ENCODE data around the gene MASP2. TPM values are rescaled to one million over a fixed set of nuclear protein-coding genes. Genes with fewer than 3 reads are reported as not detected.
"Not testable (repeated sequence)": the region's sequence is repeated elsewhere in the genome, so short reads cannot be mapped to it uniquely, and the experiment has no call there.

Gene MASP2
- polyA plus RNA-seq, 3 donors = 3.2 to 4.0 (median 3.6) TPM

GRCh38 chr1:11059155-11059967 is 12.3 kb upstream of the MASP2 start:
- DNase-seq (ENCODE audit: low read depth in 3 of 3, low spot score in 2 of 3) = no peak

- no peak for DNase-seq (ENCODE audit: low read depth in 3 of 3, low spot score in 2 of 3)
Observed at GRCh38 chr1:11058595-11059154, 11.6 kb upstream of the MASP2 start.

DNA sequence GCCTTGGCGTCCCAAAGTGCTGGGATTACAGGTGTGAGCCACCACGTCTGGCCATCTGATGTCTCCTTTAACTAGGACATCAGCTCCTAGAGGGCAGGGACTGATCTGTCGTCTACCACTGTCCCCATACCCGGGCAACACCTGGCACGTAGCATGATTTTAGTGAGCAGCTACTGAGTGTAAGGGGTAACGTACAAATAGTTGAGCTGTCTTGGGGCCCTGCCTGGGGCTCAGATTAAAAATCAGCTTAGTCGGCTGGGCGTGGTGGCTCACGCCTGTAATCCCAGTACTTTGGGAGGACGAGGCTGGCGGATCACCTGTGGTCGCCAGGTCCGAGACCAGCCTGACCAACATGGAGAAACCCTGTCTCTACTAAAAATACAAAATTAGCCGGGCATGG is 11.0 kb upstream of the MASP2 start:
- no peak for DNase-seq (ENCODE audit: low read depth in 3 of 3, low spot score in 2 of 3)

DNA sequence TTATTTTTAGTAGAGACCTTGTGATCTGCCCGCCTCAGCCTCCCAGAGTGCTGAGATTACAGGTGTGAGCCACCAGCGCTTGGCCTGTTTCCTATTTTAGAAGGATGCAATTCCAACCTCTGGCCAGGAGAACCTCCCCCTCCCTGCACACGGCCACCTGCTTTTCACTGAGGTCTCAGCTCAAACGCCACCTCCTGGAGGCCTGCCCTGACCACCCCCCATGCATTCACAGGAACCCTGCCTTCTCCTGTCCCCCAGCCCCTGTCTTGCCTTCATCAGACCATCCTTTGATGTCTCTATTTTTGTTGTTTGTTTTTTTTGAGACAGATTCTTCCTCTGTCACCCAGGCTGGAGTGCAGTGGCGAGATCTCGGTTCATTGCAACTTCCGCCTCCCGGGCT is 10.4 kb upstream of the MASP2 start:
- DNase-seq (ENCODE audit: low read depth in 3 of 3, low spot score in 2 of 3) = no peak

DNA sequence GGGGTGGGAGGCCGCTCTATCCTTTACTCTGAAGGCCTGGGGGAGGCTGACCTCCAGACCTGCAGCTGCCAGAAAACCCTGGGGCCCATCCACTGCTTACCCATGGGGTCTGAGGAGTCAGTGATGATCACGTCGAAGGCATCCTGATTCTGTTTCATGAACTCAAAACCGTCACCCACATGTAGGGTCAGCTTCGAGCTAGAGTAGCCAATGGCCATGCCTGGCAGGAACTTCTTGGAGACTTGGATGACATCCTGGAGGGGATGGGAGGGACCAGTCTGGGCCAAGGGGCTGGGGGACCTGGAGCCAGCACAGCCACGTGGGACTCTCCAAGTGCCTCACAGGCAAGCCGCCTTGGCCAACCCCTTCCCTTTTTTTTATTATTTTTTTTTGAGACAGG is 9.5 kb upstream of the MASP2 start:
- DNase-seq (ENCODE audit: low read depth in 3 of 3, low spot score in 2 of 3) = no peak

DNA sequence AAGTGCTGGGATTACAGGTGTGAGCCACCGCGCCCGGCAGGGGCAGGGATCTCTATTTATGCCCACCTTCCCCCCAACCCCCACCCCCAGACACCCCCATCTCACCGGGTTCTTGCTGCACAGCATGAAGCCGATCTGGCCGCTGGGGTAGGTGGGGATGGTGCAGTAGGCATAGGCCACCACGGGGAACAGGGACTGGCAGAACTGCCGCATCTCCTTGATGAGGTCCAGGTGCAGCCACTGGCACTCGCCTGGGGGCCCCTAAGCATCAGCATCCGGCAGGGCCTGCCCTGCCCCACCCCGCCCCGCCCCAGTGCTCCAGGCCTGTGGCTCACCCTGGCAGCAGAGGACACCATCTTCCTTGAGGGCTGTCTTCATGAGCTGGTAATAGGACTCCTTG is 8.6 kb upstream of the MASP2 start:
- no peak for DNase-seq (ENCODE audit: low read depth in 3 of 3, low spot score in 2 of 3)

DNA sequence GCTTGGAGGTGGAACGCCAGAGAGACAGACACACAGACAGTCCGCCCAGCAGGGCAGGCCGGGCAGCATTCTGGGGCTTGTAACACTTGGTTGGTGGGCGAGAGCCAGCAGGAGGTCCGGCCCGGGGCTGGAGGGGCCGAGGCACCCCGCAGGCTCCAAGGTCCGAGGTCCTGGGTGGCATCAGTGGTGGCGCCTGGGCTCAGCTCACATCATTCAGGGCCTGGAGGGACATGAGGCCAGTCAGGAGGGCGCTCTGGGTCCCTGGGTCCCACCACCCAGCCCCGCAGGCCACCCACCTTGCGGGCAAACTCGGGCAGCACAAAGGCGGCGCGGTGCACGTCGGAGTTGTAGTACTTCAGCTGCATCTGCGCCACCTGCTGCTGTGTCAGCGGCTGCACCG is 7.6 kb upstream of the MASP2 start:
- DNase-seq (ENCODE audit: low read depth in 3 of 3, low spot score in 2 of 3) = no peak

- no peak for DNase-seq (ENCODE audit: low read depth in 3 of 3, low spot score in 2 of 3)
Observed at GRCh38 chr1:11054181-11054580, 7.1 kb upstream of the MASP2 start.

DNA sequence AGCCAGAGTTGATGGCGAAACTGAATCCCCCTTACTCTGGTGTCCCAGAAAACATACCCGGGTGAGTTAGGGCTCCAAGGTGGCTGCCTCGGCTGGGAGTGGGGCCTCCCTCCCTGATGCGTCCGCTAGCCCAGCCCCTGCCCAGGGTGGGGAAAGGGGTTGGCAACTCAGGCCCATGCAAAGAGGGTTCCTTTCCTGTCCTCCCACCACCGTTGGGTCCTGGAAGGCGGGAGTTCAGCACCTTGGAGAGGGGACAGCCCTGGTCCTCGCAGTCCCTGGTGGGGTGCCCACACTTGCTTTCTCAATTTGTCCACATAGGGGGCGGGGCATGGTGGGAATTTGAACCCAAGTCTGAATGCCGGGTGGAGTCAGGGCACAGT is 6.7 kb upstream of the MASP2 start:
- DNase-seq (ENCODE audit: low read depth in 3 of 3, low spot score in 2 of 3) = no peak

DNA sequence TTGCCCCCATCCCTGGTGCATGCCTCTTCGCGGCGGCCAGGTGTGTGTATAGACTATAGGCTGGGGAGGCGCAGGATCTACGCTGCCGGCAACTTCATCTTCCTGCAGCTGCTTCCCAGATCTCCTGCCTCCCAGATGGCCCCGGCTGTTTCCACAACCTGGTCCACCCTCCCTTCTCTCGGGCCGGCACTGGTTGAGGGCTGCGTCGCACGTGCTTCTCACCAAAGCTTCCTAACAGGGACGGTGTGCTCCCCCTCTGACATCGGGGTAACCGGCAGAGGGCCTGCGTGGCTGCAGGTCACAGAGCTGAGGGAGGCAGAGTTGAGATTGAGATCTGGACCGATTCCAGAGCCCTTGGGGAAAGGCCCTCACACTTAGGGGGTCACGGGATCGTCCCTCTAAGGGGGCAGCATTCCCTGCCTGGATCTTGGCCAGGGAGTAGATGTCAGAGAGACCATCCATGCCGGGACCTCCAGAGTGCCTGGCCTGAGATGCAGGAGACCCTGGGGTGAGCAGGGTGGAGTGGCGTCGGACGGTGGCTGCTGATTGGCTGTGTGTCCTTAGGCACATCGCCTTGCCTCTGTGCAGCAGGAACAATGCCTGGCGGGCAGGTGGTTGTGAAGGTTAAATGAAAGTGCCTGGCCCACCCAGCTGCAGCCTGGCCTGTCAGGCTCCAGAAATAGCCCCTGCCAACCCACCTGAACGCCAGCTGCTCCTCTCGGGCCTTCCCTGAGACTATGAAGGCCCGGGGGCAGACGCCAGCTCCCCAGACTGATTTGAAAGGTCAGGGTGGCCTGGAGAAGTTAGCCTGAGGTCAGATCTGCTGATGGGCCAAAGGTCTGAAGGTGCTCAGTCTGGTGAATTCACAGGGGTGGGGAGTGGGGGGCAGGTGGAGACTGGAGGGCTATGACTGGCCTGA is 6.1 kb upstream of the MASP2 start:
- no peak for DNase-seq (ENCODE audit: low read depth in 3 of 3, low spot score in 2 of 3)

DNA sequence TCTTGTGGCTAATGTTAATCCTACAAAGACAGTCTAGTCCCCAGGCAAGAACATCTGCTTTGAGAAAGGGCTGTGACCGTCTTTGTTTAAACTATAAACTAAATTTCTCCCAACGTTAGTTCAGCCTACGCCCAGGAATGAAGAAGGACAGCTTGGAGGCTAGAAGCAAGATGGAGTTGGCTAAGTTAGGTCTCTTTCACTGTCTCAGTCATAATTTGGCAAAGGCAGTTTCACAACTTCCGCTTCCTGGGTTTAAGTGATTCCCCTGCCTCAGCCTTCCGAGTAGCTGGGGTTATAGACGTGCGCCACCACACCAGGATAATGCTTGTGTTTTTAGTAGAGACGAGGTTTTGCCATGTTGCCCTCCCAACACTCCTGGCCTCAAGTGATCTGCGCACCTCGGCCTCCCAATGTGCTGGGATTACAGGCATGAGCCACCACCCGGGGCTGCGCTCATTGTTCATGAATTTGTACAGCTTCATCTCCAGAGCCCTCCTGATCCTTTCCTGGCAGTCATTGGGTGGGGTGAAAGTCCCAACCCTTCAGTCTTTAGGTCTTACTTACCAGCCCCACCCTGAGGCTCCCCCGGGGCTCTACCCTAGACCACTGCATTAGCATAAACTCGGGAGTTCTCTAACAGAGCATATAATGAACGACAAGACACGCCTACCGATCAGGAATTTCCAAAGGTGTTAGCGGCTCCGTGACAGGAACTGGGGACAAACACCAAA is 4.9 kb upstream of the MASP2 start:
- DNase-seq (ENCODE audit: low read depth in 3 of 3, low spot score in 2 of 3) = no peak

DNA sequence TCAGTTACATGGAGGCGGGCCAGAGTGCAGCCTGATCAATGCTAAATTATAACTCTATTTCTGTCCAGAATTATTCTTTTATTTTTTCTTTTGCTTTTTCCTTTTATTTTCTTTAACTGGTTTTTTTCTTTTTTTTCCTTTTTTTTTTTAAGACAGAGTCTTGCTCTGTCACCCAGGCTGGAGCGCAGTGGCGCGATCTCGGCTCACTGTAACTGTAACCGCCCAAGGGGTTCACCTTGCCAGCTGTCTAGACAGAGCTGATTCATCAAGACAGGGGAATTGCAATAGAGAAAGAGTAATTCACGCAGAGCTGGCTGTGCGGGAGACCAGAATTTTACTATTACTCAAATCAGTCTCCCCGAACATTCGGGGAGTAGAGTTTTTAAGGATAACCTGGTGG is 4.1 kb upstream of the MASP2 start:
- not testable (repeated sequence) for DNase-seq (ENCODE audit: low read depth in 3 of 3, low spot score in 2 of 3)

DNA sequence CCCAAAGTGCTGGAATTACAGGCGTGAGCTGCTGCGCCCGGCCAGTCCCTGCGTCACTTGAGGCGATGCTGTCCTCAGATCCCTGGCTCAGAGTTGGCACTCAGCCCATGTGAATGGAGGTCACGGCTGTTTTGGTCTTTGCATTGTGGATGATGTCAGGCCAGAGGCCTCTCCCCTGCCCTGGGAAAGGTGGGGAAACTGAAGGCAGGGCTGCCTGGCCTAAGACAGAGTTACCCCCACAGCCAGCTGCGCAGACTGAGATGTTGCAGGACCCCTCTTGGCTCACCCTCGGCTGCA is 821 bp downstream of the MASP2 start:
- no peak for DNase-seq (ENCODE audit: low read depth in 3 of 3, low spot score in 2 of 3)

GRCh38 chr1:11045428-11046269 is 1.4 kb downstream of the MASP2 start:
- DNase-seq (ENCODE audit: low read depth in 3 of 3, low spot score in 2 of 3) = no peak

- DNase-seq (ENCODE audit: low read depth in 3 of 3, low spot score in 2 of 3) = no peak
Observed at GRCh38 chr1:11044849-11045427, 2.1 kb downstream of the MASP2 start.

DNA sequence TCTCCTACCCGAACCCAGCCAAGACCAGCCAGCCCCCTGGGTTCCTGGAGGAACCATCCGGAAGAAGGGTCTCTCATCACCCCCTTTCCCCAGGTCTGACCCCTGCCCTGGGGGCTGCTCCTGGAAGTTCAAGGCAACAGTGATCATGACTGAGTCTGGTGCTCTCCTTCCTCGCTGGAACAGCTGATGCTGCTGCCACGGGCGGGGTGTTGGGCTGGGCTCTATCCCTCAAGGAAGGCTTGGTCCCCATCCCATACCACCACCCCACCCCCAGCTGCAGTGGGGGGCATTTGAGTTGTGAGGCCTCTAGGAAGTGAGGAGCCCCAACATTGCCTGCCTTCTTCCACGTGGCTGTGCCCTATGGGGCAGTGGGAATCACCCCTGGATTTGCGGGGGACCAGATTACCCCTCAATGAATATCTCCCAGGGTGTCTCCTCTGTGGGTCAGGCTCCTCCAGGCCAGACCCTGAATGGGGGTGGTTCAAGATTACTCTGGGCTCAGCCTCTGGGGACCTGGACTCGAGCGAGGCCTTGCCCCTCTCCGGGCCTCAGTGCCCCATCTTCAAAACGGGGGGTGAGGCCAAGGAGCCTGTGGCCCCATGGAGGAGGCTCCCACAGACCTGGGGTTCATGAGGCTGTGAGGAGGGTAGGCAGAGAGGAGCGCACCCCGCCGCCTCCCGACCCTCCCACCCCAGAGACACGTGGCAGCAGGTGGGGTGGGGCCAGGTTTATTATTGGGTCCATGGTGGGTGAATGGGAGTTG is 2.8 kb downstream of the MASP2 start:
- no peak for DNase-seq (ENCODE audit: low read depth in 3 of 3, low spot score in 2 of 3)

- DNase-seq (ENCODE audit: low read depth in 3 of 3, low spot score in 2 of 3) = no peak
Observed at GRCh38 chr1:11042995-11043874, 3.8 kb downstream of the MASP2 start.

DNA sequence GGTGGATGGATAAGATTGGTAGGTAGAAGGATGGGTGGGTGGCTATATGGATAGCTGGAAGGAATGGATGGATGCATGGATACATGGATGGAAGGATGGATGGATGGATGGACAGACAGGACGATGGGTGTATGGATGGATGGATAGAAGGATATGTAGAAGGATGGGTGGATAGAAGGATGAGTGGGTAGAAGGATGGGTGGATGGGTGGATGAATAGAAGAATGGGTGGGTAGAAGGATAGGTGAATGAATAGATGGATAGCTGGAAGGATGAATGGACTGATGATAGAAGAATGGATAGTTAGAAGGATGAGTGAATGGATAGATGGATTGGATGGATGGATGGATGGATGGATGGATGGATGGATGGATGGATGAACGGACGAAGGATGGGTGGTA is 5.0 kb downstream of the MASP2 start:
- DNase-seq (ENCODE audit: low read depth in 3 of 3, low spot score in 2 of 3) = no peak

Data from right renal cortex interstitium (tissue), 3 donors.